Measurements from ENCODE around the gene PRELID2. TPM values are rescaled to one million over a fixed set of nuclear protein-coding genes. Genes with fewer than 3 reads are reported as not detected.

PRELID2 gene
- total RNA-seq, 2 donors from 2014 or later, result 6.7 to 14.3 TPM

DNA sequence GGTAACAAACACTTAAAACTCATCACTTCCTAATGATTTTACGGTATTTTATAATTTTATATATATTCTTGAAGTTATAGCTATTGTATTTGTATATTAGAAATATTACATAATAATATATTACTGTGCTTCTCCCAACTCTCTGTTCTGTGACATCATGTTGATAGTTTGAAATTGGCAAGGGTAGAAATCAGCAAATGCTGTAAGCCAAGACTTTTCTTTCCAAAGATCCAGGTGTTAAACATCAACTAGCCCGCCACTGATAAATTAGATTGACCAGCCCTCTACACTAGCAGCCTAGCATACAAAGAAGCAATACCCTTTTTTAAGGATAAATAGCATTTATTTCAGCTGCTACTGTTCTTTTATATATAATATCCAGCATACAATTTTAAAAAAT is 122.9 kb downstream of the PRELID2 start:
- no peak overlapping the region for H3K9ac ChIP-seq (ENCODE audit: extremely low read depth, low read length, poor library complexity, severe bottlenecking)
- no peaks in the 10 kb centered on the region for H3K27me3 ChIP-seq (ENCODE audit: control insufficient read depth, insufficient read depth, low read length, poor library complexity, severe bottlenecking)
- Mint-ChIP-seq H3K27me3 (ENCODE audit: insufficient read depth) (no peaks in the 10 kb centered on the region), H3K4me1 (peaks cover 5% of the 10 kb centered on the region), H3K27ac (no peak overlapping the region), H3K9me3 (no peaks in the 10 kb centered on the region), H3K4me3 (no peak overlapping the region), H3K36me3 (ENCODE audit: low read depth) (no peaks in the 10 kb centered on the region)
- no peaks in the 10 kb centered on the region for H3K36me3 ChIP-seq (ENCODE audit: control insufficient read depth, insufficient read depth, low read length)
- TF ChIP-seq, protein P1, sequence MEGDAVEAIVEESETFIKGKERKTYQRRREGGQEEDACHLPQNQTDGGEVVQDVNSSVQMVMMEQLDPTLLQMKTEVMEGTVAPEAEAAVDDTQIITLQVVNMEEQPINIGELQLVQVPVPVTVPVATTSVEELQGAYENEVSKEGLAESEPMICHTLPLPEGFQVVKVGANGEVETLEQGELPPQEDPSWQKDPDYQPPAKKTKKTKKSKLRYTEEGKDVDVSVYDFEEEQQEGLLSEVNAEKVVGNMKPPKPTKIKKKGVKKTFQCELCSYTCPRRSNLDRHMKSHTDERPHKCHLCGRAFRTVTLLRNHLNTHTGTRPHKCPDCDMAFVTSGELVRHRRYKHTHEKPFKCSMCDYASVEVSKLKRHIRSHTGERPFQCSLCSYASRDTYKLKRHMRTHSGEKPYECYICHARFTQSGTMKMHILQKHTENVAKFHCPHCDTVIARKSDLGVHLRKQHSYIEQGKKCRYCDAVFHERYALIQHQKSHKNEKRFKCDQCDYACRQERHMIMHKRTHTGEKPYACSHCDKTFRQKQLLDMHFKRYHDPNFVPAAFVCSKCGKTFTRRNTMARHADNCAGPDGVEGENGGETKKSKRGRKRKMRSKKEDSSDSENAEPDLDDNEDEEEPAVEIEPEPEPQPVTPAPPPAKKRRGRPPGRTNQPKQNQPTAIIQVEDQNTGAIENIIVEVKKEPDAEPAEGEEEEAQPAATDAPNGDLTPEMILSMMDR (conservative IDR thresholded peaks at IDR 0.05), result no peak
- DNase-seq, result no peak
- H3K4me1 ChIP-seq (ENCODE audit: control insufficient read depth, insufficient read depth, low read length), result no peaks in the 10 kb centered on the region
- 95% methylated on average over 1 of the region's 2 CpGs; no CpG with 5 or more reads in 1 of the 2 experiments for WGBS, 2 experiments (ENCODE audit: insufficient coverage in 1 of 2, insufficient read length in 1 of 2)
- no peaks in the 10 kb centered on the region for H3K9me3 ChIP-seq (ENCODE audit: control insufficient read depth, low read length)
- no peak overlapping the region for H3K4me3 ChIP-seq (ENCODE audit: low read length)
- no peak overlapping the region for H3K27ac ChIP-seq (ENCODE audit: low read depth, low read length)

DNA sequence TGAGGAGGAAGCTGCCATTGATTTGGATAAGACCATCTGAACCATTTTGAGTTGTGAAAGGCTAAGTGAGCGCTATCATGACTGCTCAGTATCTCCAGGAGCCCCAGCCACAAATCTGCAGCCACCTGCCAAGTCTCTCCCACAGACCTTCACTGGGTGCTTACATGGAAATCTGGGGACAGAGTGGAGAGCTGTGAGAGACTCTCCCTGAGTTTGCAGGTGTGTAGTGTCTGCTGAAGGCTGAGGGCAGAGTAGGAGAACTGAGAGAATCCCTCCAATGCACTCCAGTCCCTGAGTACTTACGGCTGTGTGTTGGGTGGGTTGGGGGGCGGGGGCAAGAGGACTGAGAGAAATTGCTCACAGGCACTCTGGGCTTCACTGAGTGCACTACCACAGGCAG is 123.7 kb downstream of the PRELID2 start:
- no peaks in the 10 kb centered on the region for H3K9me3 ChIP-seq (ENCODE audit: control insufficient read depth, low read length)
- H3K27me3 ChIP-seq (ENCODE audit: control insufficient read depth, insufficient read depth, low read length, poor library complexity, severe bottlenecking), result no peaks in the 10 kb centered on the region
- 83 to 95% methylated on average over 1 to 3 of the region's 3 CpGs for WGBS, 2 experiments (ENCODE audit: insufficient coverage in 1 of 2, insufficient read length in 1 of 2)
- H3K36me3 ChIP-seq (ENCODE audit: control insufficient read depth, insufficient read depth, low read length), result no peaks in the 10 kb centered on the region
- Mint-ChIP-seq H3K4me1 (peaks cover 5% of the 10 kb centered on the region), H3K4me3 (no peak overlapping the region), H3K9me3 (no peaks in the 10 kb centered on the region), H3K36me3 (ENCODE audit: low read depth) (no peaks in the 10 kb centered on the region), H3K27ac (no peak overlapping the region), H3K27me3 (ENCODE audit: insufficient read depth) (no peaks in the 10 kb centered on the region)
- H3K4me3 ChIP-seq (ENCODE audit: low read length), result no peak overlapping the region
- TF ChIP-seq, protein P1 (conservative IDR thresholded peaks at IDR 0.05), result no peak
- H3K4me1 ChIP-seq (ENCODE audit: control insufficient read depth, insufficient read depth, low read length), result no peaks in the 10 kb centered on the region
- DNase-seq, result no peak
- no peak overlapping the region for H3K27ac ChIP-seq (ENCODE audit: low read depth, low read length)
- no peak overlapping the region for H3K9ac ChIP-seq (ENCODE audit: extremely low read depth, low read length, poor library complexity, severe bottlenecking)

Other genes starting within 250 kb of the PRELID2 start
- not detected for gene GRXCR2, start 37.7 kb upstream of the PRELID2 start, total RNA-seq
- 1 to 10 TPM; 2.6 to 3.2 TPM for gene SH3RF2, start 101.2 kb upstream of the PRELID2 start, total RNA-seq

Data from endodermal cell (in vitro differentiated cells).